ENCODE measurements around the gene GCM1. TPM values are rescaled to one million over a fixed set of nuclear protein-coding genes. Genes with fewer than 3 reads are reported as not detected.

GCM1 gene
- polyA plus RNA-seq, 3 donors, result 0.08 TPM; not detected in 2

GRCh38 chr6:53095270-53095669, 53.4 kb downstream of the GCM1 start:
- TF ChIP-seq CTCF (IDR thresholded peaks at IDR 0.05), result no peak
- WGBS (ENCODE audit: insufficient coverage), result 80% methylated on average over 1 of the region's 3 CpGs
- H3K27me3 ChIP-seq (ENCODE audit: control insufficient read depth in 2 of 2, insufficient read depth in 2 of 2, low read length in 2 of 2), result no peaks in the 10 kb centered on the region
- no peaks in the 10 kb centered on the region for H3K9me3 ChIP-seq (replicated peaks in 1 of 2; ENCODE audit: control insufficient read depth in 1 of 2, insufficient read depth in 1 of 2, low read length in 2 of 2)
- H3K4me2 ChIP-seq (replicated peaks; ENCODE audit: extremely low read depth, low read length, poor library complexity, severe bottlenecking), result no peak overlapping the region
- intact Hi-C loops (cut with micrococcal nuclease), result no loop called here
- Mint-ChIP-seq H3K36me3 (peaks cover 87 to 98% of the 10 kb centered on the region in 2 donors), H3K27me3 (ENCODE audit: low read depth in 3 of 3) (no peaks in the 10 kb centered on the region), H3K4me3 (no peak overlapping the region), H3K27ac (no peak overlapping the region), H3K9me3 (no peaks in the 10 kb centered on the region), H3K4me1 (no peaks in the 10 kb centered on the region)
- no peaks in the 10 kb centered on the region for H3K4me1 ChIP-seq (ENCODE audit: control insufficient read depth in 1 of 2, insufficient read depth in 2 of 2, low read length in 2 of 2)
- no peak for DNase-seq
- peaks cover 98 to 99% of the 10 kb centered on the region in 2 donors for H3K36me3 ChIP-seq (replicated peaks in 1 of 2; ENCODE audit: control insufficient read depth in 1 of 2, insufficient read depth in 2 of 2, low read length in 2 of 2)
- H3K27ac ChIP-seq (ENCODE audit: low read depth in 1 of 2, low read length in 2 of 2), result no peak overlapping the region
- H4K20me1 ChIP-seq (ENCODE audit: insufficient read depth, low read length), result peaks cover 7% of the 10 kb centered on the region
- no peak overlapping the region for H3K4me3 ChIP-seq (replicated peaks in 1 of 3; ENCODE audit: low read depth in 2 of 3, low read length in 3 of 3)
- no peak overlapping the region for H2AFZ ChIP-seq (ENCODE audit: insufficient read depth, low read depth, low read length, poor library complexity, severe bottlenecking)
- peaks cover 7% of the 10 kb centered on the region for H3K79me2 ChIP-seq (ENCODE audit: insufficient read depth, low read length)
- H3K9ac ChIP-seq (ENCODE audit: insufficient read depth, low read length, poor library complexity, severe bottlenecking), result no peak overlapping the region

GRCh38 chr6:53090576-53090975, 58.1 kb downstream of the GCM1 start:
- no peak for DNase-seq
- no peak for TF ChIP-seq CTCF (IDR thresholded peaks at IDR 0.05)
- Histone ChIP-seq H2AFZ (ENCODE audit: insufficient read depth, low read depth, low read length, poor library complexity, severe bottlenecking) (no peak overlapping the region), H3K4me1 (ENCODE audit: control insufficient read depth in 1 of 2, insufficient read depth in 2 of 2, low read length in 2 of 2) (no peaks in the 10 kb centered on the region), H3K4me2 (replicated peaks; ENCODE audit: extremely low read depth, low read length, poor library complexity, severe bottlenecking) (no peak overlapping the region), H3K9me3 (replicated peaks in 1 of 2; ENCODE audit: control insufficient read depth in 1 of 2, insufficient read depth in 1 of 2, low read length in 2 of 2) (no peaks in the 10 kb centered on the region), H3K79me2 (ENCODE audit: insufficient read depth, low read length) (peaks cover 18% of the 10 kb centered on the region), H3K36me3 (replicated peaks in 1 of 2; ENCODE audit: control insufficient read depth in 1 of 2, insufficient read depth in 2 of 2, low read length in 2 of 2) (peaks cover 94 to 100% of the 10 kb centered on the region in 2 donors), H3K4me3 (replicated peaks in 1 of 3; ENCODE audit: low read depth in 2 of 3, low read length in 3 of 3) (no peak overlapping the region), H3K27ac (ENCODE audit: low read depth in 1 of 2, low read length in 2 of 2) (no peak overlapping the region), H3K27me3 (ENCODE audit: control insufficient read depth in 2 of 2, insufficient read depth in 2 of 2, low read length in 2 of 2) (no peaks in the 10 kb centered on the region), H3K9ac (ENCODE audit: insufficient read depth, low read length, poor library complexity, severe bottlenecking) (no peak overlapping the region), H4K20me1 (ENCODE audit: insufficient read depth, low read length) (peaks cover 7% of the 10 kb centered on the region)
- H3K4me1 Mint-ChIP-seq, result no peaks in the 10 kb centered on the region
- intact Hi-C loops (cut with micrococcal nuclease), result no loop called here
- peaks cover 85 to 95% of the 10 kb centered on the region in 2 donors for H3K36me3 Mint-ChIP-seq
- peak overlapping the region in 1 of 7 donors; percentile 57 for H3K27ac Mint-ChIP-seq
- H3K4me3 Mint-ChIP-seq, result no peak overlapping the region
- WGBS (ENCODE audit: insufficient coverage), result no CpG with 5 or more reads among the region's 2 CpGs
- no peaks in the 10 kb centered on the region for H3K27me3 Mint-ChIP-seq (ENCODE audit: low read depth in 3 of 3)
- H3K9me3 Mint-ChIP-seq, result no peaks in the 10 kb centered on the region
